DMS53 treated with DMSO at 0.1 percent for 48 hours (cell line): ENCODE measurements around the gene EMX1.

ENCODE experiments used
- DNase-seq: peaks from one replicate; lab custom pipeline; 2025; ENCODE audit not compliant: unreplicated experiment; lab: John Stamatoyannopoulos, UW

Gene EMX1

DNA sequence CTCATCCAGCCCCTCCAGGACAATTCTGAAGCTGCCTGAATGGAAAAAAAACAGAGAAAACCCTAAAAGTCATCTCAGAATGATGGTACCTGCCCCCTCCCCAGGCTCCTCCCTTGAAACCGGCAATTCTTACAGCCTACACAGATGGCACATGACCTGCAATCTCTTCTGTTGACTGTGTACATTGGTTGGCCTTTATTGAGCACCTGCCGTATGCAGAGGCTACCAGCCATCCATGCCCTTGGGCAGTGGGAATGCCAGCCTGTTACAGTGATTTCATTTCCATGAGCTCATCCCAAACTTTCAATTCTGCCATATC is 57.1 kb downstream of the EMX1 start:
- no peak for DNase-seq

DNA sequence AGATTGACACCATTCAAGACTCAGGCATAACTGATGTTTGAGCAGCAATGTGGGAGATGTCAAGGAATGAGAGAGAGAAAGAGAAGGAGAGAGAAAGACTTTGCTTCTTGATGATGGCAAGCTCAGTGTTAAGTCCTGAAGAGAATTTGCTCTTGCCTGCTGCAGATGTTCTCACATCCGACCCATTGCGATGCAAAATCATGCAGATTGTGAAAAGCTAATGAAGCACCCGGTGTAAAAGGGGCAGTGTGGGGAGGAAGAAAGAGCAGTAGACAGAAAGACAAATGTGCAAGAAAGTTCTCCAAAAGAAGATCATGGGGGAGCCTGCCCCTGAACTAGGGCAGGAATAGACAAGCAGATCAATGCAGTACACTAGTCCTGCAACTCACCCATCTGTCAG is 57.7 kb downstream of the EMX1 start:
- DNase-seq: no peak

DNA sequence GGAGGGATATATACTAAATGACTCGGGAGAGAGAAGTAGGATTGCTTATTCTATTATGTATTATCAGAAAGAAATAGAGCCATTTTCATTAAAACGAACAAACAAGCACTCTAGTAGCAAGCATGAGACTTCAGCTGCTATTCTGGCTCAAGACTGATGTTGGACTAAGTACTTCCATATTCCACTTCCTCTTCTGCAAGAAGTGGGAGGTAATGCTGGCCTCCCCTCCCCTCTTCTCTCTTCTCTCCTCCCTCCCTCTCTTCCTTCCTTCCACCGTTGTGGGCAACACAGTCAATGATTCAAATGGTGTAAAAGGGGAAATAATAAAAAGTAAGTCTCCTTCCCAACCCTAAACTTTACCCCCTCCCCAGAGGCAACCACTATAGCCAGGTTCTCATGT is 62.6 kb downstream of the EMX1 start:
- DNase-seq: no peak

DNA sequence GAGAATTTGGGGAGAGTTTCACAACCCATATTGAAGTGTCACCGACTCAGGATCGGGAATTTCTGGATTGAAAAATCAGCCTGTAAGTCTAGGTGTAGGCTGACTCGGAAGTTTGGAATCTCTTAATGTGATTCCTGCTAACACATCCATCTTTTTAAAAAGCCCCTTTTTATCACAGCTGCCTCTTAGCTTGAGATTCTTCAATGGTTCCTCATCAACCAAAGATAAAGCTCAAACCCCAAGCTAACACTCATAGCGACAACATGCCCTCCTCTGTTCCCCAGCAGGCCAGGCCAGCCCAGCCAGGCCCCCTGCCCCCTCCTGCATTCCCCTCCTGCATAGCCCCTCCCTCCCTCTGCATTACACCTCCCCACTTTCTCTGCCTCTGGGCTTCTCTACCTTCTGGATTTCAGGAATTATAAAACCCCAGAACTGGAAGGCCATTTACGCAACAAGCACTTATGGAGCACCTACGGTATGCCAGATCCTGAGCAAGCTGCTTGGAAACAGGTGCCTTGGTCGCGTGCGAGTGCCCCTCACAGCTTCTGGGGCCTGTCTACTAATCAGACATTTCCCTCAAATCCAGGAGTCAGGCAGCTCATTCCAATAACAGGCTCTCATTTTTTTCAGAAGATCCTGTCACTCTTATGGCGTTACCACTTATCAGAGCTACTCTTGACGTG is 63.4 kb downstream of the EMX1 start:
- no peak for DNase-seq

DNA sequence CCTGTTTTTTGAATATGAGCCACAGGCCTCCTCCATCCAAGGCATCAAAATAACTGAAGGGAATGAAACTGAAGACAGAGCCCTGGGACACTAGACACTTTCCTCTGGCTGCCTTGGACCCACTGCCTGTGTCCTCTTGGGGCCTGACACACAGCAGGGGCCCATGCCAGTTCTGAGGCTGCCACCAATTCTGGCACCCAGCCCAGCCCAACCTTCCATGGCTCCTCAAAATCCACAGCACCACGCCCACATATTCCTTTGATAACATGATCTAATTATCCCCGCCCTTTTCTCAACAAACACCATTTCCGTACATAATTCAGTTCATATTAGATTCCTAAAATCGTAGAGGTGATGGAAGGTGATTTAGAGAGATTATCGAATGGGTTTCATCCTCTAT is 64.2 kb downstream of the EMX1 start:
- DNase-seq: no peak

DNA sequence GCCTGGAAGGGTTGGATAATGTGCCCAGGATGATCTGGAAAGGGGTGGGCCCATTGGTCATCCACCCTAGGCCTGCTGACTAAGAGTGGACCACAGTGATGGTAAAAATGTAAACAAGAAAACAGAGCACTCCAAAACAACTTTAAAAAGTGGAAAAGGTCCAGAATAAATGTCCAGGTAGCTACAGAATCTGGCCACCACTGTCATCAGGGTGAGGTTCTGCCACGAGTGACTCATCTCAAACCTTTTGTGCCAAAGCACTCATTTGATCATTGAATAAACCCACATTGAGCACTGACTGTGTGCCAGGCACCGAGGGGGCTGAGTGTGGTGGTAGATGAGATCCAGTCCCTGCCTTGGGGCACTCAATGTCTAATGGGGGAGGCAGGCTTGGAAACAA is 64.9 kb downstream of the EMX1 start:
- DNase-seq: no peak

DNA sequence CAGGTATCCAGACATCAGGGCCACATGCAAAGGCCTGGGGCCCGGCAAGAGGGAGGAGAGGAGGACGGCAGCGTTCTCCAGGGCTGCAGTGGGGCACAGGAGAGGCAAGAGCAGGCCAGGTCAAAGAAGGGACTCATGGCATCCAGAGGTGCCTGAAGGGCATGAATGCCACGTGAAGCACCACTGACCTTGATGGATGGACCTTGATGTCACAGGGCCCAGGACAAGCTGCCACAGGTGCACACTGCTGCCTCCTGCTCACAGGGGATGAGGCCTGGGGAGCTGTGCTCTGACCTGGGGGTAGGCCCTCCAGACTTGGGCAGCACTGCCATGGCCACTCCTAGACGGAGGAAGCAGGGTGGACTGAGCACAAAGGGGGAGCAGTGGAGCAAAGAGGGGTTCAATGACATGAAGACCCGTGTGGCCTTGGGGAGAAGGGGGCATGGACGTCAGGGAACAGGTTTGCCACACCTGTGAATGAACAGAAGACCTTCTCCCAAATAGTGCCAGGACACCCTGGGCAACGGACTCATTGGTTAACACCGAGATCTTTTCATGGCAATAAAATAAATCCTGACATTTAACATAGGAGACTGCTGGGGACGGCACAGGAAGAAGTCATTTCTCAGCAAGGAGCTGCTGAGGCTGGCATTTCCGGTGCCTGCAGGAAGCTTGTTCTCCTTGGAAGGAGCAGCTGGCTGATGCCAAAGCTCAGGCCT is 65.6 kb downstream of the EMX1 start:
- no peak for DNase-seq

DNA sequence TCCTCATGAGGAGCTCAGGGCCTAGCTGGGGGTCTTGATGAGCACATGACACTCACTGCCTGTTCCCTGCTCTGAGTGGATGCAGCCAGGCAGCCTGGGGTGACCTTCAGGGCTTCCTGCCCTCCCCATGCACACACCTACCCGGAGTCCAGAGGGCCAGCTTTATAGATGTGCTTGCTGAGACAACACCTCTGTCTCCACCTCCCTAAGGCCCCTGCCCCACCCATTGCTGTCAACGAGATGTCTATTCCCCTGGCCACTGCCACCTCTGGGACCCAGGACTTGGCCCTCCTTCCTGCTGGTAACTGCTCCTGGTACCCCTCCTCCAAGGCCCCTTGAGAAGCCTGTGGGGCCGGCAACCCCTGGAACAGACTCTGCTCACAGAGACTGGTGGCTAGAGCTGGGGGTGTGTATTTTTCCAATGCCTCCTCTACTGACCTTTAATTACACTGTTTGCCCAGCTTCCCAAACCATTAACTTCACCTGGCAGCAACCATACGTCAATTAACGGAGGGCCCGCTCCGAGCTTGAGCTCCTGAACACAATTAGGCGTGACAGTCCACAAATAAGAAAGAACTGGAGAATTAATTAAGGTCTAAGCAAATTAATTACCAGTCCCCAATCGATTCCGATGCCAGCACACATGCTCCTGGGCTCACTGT is 66.3 kb downstream of the EMX1 start:
- no peak for DNase-seq

DNA sequence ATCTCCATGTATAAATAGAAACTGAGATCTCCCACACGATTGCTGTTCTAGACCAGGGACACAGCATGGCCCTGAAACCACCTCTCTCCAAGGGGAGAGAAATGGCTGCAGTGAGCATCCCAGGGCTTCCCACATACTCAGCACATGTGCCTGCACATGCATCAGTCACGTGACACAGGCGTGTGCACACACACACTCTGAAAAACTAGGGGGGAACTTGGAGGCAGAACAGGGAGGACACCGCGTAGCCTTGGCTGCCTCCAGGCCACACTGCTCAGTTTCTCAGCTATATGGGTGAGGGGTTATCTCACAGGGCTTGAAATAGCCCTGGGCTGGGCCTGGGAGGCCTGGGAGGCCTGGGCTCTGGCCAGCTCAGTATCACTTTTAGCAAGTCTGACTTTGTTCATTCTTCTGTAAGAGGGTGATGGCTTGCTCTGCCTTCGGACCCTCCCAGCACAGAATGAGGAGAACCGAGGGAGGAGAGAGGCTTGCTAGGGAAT is 66.9 kb downstream of the EMX1 start:
- no peak for DNase-seq
